Measurements from ENCODE around the gene EEF2K. TPM values are rescaled to one million over a fixed set of nuclear protein-coding genes. Genes with fewer than 3 reads are reported as not detected.
A peak's percentile ranks its signal among the peaks of the same experiment; 100 is the strongest.

EEF2K gene
- total and polyA plus RNA-seq, 2 of the 13 experiments (the other 11 are each of a cell fraction or from before 2014, with no cell fraction given), result 22.0 to 23.8 TPM

DNA sequence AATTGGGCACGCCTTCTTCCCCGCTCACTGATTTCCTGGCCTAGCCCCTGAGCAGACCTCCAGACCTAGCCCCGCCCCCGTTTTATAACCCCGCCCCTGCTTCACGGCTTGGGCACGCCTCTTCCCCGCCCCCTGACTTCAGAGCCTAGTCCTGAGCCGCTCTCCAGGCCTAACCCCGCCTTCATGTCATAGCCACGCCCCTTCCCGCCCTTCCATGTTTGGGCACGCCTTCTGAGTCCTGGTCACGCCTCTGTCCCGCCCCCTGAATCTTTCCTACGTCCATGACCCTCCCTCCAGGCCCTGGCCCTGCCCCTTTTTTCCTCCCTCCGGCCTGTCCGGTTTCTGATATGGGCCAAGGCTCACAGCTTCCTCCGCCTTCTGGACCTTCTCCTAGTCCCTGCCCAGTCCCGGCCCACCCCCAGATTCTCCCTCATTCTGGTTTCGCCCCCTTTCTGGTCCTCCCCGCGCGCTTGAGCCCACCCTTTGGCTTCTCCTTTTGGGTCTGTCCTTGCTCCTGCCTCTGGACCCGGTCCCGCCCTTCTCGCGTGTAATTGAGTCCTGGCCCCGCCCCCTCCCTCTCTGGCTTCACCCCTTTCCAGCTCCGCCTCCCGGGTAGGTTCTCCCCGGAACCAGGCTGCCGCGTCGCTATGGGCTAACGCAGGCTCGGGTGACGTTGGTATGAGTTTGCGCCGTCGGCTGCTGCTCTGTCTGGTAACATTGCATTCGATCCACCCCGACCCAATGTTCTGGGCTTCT, 15.1 kb upstream of the EEF2K start (continued):
- peak; percentile 66 for TF ChIP-seq NRL (CRISPR knock-in tag; IDR thresholded peaks at IDR 0.05; ENCODE audit: borderline replicate concordance)
- peak; percentile 11; the same call in 1 of the 2 replicates for TF ChIP-seq SIX1 (CRISPR knock-in tag; IDR thresholded peaks at IDR 0.05; ENCODE audit: borderline replicate concordance)
- peak; percentile 22; the same call in 1 of the 2 replicates for TF ChIP-seq NFYC (CRISPR knock-in tag; IDR thresholded peaks at IDR 0.05)
- TF ChIP-seq ZNF616 (CRISPR knock-in tag; IDR thresholded peaks at IDR 0.05; ENCODE audit: low read depth), result no peak
- TF ChIP-seq ZNF598 (CRISPR knock-in tag; IDR thresholded peaks at IDR 0.05; ENCODE audit: borderline replicate concordance), result peak; percentile 79; the same call in 1 of the 2 replicates
- TF ChIP-seq MIXL1 (CRISPR knock-in tag; IDR thresholded peaks at IDR 0.05), result peak; percentile 43; the same call in 1 of the 2 replicates
- peak; percentile 81 for TF ChIP-seq ZNF136 (CRISPR knock-in tag; IDR thresholded peaks at IDR 0.05; ENCODE audit: low read depth)
- TF ChIP-seq ZFX (CRISPR knock-in tag; IDR thresholded peaks at IDR 0.05; ENCODE audit: low read depth), result peak; percentile 97
- no peak; the same call in 1 of the 2 replicates for TF ChIP-seq EHMT2 (IDR thresholded peaks at IDR 0.05; ENCODE audit: borderline replicate concordance, low read depth, low read length)
- TF ChIP-seq FOXA3 (CRISPR knock-in tag; IDR thresholded peaks at IDR 0.05), result peak; percentile 31; the same call in 1 of the 2 replicates
- TF ChIP-seq GTF2F1 (IDR thresholded peaks at IDR 0.05; ENCODE audit: low read length), result peak; percentile 80; the same call in 1 of the 2 replicates
- no peak for TF ChIP-seq CHCHD3 (CRISPR knock-in tag; IDR thresholded peaks at IDR 0.05)
- peak; percentile 47 for TF ChIP-seq HNRNPH1 (optimal IDR thresholded peaks at IDR 0.05; ENCODE audit: low read depth, low read length)
- TF ChIP-seq NR1H2 (CRISPR knock-in tag; IDR thresholded peaks at IDR 0.05; ENCODE audit: borderline replicate concordance, low read depth), result no peak
- TF ChIP-seq PHF5A (CRISPR knock-in tag; IDR thresholded peaks at IDR 0.05; ENCODE audit: low read depth, unreplicated experiment), result peak; percentile 6
- TF ChIP-seq ELF4 (CRISPR knock-in tag; IDR thresholded peaks at IDR 0.05; ENCODE audit: borderline replicate concordance), result no peak
- TF ChIP-seq GPN1 (CRISPR knock-in tag; IDR thresholded peaks at IDR 0.05; ENCODE audit: borderline replicate concordance), result no peak
- TF ChIP-seq FOXP1 (IDR thresholded peaks at IDR 0.05), result no peak
- no peak for TF ChIP-seq FOXP1 (CRISPR knock-in tag; IDR thresholded peaks at IDR 0.05)
- 0 out of 2 replicates have a peak, but pooled peaks have one; percentile 6 for TF ChIP-seq NR0B2 (CRISPR knock-in tag; IDR thresholded peaks at IDR 0.05)
- peak; percentile 54; the same call in 1 of the 2 replicates for TF ChIP-seq ZNF749 (CRISPR knock-in tag; IDR thresholded peaks at IDR 0.05; ENCODE audit: borderline replicate concordance)
- no peak for TF ChIP-seq ZNF615 (CRISPR knock-in tag; IDR thresholded peaks at IDR 0.05; ENCODE audit: borderline replicate concordance)
- peak; percentile 48; the same call in 1 of the 2 replicates for TF ChIP-seq RXRA (CRISPR knock-in tag; IDR thresholded peaks at IDR 0.05)
- TF ChIP-seq HDAC2 (CRISPR knock-in tag; IDR thresholded peaks at IDR 0.05), result peak; percentile 72; the same call in 1 of the 2 replicates
- TF ChIP-seq HMG20B (CRISPR knock-in tag; conservative IDR thresholded peaks at IDR 0.05), result 0 out of 2 replicates have a peak, but pooled peaks have one; percentile 2
- TF ChIP-seq SPEN (CRISPR knock-in tag; IDR thresholded peaks at IDR 0.05; ENCODE audit: low read depth), result peak; percentile 58; the same call in 1 of the 2 replicates
- peak; percentile 89 for TF ChIP-seq SALL1 (CRISPR knock-in tag; IDR thresholded peaks at IDR 0.05)

Data from HepG2 (cell line).